ENCODE data around the gene CAMKK1. TPM values are rescaled to one million over a fixed set of nuclear protein-coding genes. Genes with fewer than 3 reads are reported as not detected.

Gene CAMKK1
- polyA plus RNA-seq, 1 donor from 2014 or later, result 8.9 TPM

- H3K79me2 ChIP-seq (replicated peaks; ENCODE audit: insufficient read depth, low read length), result no peaks in the 10 kb centered on the region
- H3K36me3 ChIP-seq (ENCODE audit: insufficient read depth, low read length), result peaks cover 11% of the 10 kb centered on the region
- H3K27ac ChIP-seq (ENCODE audit: low read length), result no peak overlapping the region
- no peaks in the 10 kb centered on the region for H3K9me3 ChIP-seq (ENCODE audit: low read length)
- H3K9ac ChIP-seq (ENCODE audit: low read length), result no peak overlapping the region
- no peak overlapping the region for H3K4me2 ChIP-seq (ENCODE audit: low read length)
- H3K9me2 ChIP-seq (ENCODE audit: insufficient read depth, low read length), result no peaks in the 10 kb centered on the region
- no peak overlapping the region for H2AFZ ChIP-seq (ENCODE audit: low read depth, low read length)
- TF ChIP-seq EP300 (conservative IDR thresholded peaks at IDR 0.05; ENCODE audit: poor library complexity, severe bottlenecking) (no peak), POLR2AphosphoS5 (IDR thresholded peaks at IDR 0.05) (no peak), TAF1 (IDR thresholded peaks at IDR 0.05; ENCODE audit: low read depth) (no peak), CTCF (IDR thresholded peaks at IDR 0.05; ENCODE audit: poor library complexity, severe bottlenecking) (no peak), EZH2 (IDR thresholded peaks at IDR 0.05; ENCODE audit: borderline replicate concordance, insufficient read depth, low read length, poor library complexity, severe bottlenecking) (no peak), MXI1 (conservative IDR thresholded peaks at IDR 0.05; ENCODE audit: poor library complexity, severe bottlenecking) (no peak), RAD21 (conservative IDR thresholded peaks at IDR 0.05) (no peak), SMC3 (conservative IDR thresholded peaks at IDR 0.05; ENCODE audit: poor library complexity) (no peak)
- TF ChIP-seq, protein P1, sequence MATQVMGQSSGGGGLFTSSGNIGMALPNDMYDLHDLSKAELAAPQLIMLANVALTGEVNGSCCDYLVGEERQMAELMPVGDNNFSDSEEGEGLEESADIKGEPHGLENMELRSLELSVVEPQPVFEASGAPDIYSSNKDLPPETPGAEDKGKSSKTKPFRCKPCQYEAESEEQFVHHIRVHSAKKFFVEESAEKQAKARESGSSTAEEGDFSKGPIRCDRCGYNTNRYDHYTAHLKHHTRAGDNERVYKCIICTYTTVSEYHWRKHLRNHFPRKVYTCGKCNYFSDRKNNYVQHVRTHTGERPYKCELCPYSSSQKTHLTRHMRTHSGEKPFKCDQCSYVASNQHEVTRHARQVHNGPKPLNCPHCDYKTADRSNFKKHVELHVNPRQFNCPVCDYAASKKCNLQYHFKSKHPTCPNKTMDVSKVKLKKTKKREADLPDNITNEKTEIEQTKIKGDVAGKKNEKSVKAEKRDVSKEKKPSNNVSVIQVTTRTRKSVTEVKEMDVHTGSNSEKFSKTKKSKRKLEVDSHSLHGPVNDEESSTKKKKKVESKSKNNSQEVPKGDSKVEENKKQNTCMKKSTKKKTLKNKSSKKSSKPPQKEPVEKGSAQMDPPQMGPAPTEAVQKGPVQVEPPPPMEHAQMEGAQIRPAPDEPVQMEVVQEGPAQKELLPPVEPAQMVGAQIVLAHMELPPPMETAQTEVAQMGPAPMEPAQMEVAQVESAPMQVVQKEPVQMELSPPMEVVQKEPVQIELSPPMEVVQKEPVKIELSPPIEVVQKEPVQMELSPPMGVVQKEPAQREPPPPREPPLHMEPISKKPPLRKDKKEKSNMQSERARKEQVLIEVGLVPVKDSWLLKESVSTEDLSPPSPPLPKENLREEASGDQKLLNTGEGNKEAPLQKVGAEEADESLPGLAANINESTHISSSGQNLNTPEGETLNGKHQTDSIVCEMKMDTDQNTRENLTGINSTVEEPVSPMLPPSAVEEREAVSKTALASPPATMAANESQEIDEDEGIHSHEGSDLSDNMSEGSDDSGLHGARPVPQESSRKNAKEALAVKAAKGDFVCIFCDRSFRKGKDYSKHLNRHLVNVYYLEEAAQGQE (IDR thresholded peaks at IDR 0.05; ENCODE audit: borderline replicate concordance), result no peak
- no peaks in the 10 kb centered on the region for H3K27me3 ChIP-seq (ENCODE audit: insufficient read depth, low read depth, low read length)
- no peaks in the 10 kb centered on the region for H4K20me1 ChIP-seq (ENCODE audit: insufficient read depth)
- H3F3A ChIP-seq (ENCODE audit: insufficient read depth, low read length, poor library complexity, severe bottlenecking), result no peaks in the 10 kb centered on the region
- H3K4me3 ChIP-seq (ENCODE audit: low read length), result no peak overlapping the region
Measured at GRCh38 chr17:3812771-3813170, 80.1 kb downstream of the CAMKK1 start.

DNA sequence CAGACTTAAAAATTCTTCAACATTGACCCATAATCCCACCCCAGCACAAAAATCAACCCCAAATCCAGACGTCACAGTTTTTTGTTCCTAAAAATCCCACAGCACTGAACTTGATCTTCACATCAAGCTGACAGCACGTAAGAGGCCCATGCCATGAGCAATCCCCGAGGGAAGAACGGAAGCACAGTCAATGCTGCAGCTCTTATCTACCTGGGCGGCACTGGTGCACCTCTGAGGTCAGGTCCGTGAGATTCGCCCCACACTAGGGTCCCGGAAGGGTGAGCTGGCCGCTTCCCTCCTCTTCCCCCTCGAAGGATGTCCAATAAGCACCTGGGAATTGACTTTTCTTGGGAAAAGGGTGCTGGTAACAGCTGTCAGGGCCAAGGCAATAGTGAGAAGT lies 80.6 kb downstream of the CAMKK1 start:
- no peaks in the 10 kb centered on the region for H3K27me3 ChIP-seq (ENCODE audit: insufficient read depth, low read depth, low read length)
- no peak overlapping the region for H2AFZ ChIP-seq (ENCODE audit: low read depth, low read length)
- no peak for TF ChIP-seq TAF1 (IDR thresholded peaks at IDR 0.05; ENCODE audit: low read depth)
- no peaks in the 10 kb centered on the region for H3F3A ChIP-seq (ENCODE audit: insufficient read depth, low read length, poor library complexity, severe bottlenecking)
- H3K9me2 ChIP-seq (ENCODE audit: insufficient read depth, low read length), result no peaks in the 10 kb centered on the region
- H4K20me1 ChIP-seq (ENCODE audit: insufficient read depth), result no peaks in the 10 kb centered on the region
- no peak overlapping the region for H3K9ac ChIP-seq (ENCODE audit: low read length)
- peaks cover 11% of the 10 kb centered on the region for H3K36me3 ChIP-seq (ENCODE audit: insufficient read depth, low read length)
- no peaks in the 10 kb centered on the region for H3K79me2 ChIP-seq (replicated peaks; ENCODE audit: insufficient read depth, low read length)
- H3K9me3 ChIP-seq (ENCODE audit: low read length), result no peaks in the 10 kb centered on the region
- H3K4me2 ChIP-seq (ENCODE audit: low read length), result no peak overlapping the region
- no peak overlapping the region for H3K27ac ChIP-seq (ENCODE audit: low read length)
- H3K4me3 ChIP-seq (ENCODE audit: low read length), result no peak overlapping the region

Other genes starting within 250 kb of the CAMKK1 start
- gene TAX1BP3, start 224.5 kb downstream of the CAMKK1 start, polyA plus RNA-seq, result 79.2 and 82.8 TPM in 2 replicates
- gene EMC6, start 224.2 kb downstream of the CAMKK1 start, polyA plus RNA-seq, result 61.7 and 87.8 TPM in 2 replicates
- 7.0 and 9.0 TPM in 2 replicates for gene P2RX5, start 196.9 kb downstream of the CAMKK1 start, polyA plus RNA-seq
- gene HASPIN, start 169.2 kb downstream of the CAMKK1 start, polyA plus RNA-seq, result 0.22 and 0.32 TPM in 2 replicates
- gene ITGAE, start 91.9 kb downstream of the CAMKK1 start, polyA plus RNA-seq, result 143 and 169 TPM in 2 replicates
- gene NCBP3, start 46.8 kb downstream of the CAMKK1 start, polyA plus RNA-seq, result 47.0 and 132 TPM in 2 replicates
- not detected in 2 replicates for gene P2RX1, start 23.4 kb upstream of the CAMKK1 start, polyA plus RNA-seq
- not detected in 2 replicates for gene ATP2A3, start 71.4 kb upstream of the CAMKK1 start, polyA plus RNA-seq
- 9.6 and 15.3 TPM in 2 replicates for gene ZZEF1, start 250.0 kb upstream of the CAMKK1 start, polyA plus RNA-seq